CMK (cell line): ENCODE results near the gene NDOR1.

Experiments
- DNase-seq: peaks from one replicate; pipeline ENCODE4 v3.0.0-alpha.2; 2010; ENCODE audit warnings: low read depth

Gene NDOR1

DNA sequence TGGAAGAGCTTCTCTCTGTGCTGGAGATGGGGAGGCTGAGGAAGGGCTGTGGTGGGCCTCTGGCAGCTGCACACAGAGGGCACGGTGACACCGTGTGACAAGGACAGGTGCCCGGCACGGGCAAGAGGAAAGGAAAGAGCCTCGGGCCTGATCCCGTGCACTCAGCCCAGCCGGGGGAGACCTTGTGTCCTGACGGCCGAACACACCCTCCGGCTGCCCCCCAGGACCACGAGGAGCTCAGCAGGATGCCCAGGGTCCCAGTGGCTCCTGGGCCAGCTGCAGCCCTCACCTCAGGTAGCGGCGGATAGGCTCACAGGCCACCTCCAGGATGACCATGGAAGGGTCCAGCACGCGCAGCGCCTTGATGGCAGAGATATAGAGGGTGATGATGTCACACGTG, 22.7 kb upstream of the NDOR1 start:
- DNase-seq = no peak

DNA sequence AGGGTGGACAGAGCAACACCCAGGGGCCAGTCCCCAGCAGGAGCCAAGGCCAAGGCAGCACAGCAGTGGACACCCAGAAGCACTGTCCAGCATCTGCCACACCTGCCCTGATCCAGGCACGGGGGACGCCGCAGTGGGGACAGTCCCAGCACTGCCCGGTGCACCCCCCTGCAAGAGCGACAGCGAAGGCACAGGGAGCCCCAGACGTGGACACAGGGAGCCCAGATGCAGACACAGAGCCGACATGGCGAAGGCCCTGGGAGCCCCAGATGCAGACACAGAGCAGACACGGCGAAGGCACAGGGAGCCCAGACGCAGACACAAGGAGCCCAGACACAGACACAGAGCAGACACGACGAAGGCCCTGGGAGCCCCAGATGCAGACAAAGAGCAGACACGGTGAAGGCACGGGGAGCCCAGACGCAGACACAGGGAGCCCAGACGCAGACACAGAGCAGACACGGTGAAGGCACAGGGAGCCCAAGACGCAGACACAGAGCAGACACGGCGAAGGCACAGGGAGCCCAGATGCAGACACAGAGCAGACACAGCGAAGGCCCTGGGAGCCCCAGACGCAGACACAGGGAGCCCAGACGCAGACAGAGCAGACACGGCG, 21.4 kb upstream of the NDOR1 start:
- DNase-seq = no peak

DNA sequence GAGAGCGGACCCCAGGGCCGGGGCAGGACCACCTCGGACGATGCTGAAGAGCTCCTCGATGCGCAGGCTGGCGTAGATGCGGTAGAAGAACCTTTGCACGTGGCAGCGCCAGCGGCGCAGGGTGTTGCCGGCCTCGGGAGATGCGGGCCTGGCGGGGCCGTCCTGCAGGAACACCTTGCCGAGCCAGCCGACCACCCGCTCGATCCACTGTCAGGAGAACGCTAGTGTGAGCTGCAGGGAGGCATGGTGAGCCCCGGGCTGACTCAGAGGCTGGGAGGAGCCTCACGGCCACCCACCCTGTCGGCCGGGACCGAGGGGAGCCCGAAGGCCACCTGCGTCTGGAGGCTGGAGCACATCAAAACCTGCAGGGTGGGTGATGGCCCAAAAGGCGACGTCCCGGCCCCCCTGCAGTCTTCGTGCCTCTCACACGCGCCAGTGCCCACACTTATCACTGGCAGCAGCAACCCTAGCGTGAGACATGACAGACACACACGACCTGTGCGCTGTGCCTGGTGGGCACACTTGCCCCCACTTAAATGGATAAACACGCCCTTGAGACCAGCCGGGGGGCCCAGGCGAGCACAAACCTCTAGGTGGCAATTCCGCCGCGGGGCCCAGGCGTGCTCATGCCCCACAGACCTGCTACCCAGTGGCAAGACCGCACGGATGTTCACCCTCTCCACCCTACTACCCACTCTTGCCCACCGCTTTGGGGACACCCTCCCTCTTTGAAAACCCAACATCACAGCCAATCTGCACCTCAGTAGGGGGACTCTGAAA, 20.4 kb upstream of the NDOR1 start:
- no peak for DNase-seq

DNA sequence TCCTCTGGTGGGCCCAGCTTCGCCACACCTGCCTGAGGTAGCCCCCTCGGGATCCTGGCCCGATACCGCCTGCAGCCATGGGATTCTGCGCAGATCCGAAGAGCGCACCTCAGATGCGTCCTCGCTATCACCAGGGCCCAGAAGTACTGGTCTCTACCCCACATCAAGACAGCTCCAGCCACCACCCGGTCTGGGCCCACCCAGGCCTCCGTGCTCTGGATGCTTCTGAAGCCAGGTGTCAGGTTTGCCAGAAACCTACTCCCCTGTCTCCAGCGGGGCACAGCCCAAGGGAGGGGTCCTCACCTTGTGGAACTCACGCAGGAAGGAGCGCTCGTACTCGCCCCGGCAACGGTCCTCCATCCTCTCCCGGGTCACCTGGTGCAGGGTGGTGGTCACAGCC, 19.6 kb upstream of the NDOR1 start:
- DNase-seq = no peak

DNA sequence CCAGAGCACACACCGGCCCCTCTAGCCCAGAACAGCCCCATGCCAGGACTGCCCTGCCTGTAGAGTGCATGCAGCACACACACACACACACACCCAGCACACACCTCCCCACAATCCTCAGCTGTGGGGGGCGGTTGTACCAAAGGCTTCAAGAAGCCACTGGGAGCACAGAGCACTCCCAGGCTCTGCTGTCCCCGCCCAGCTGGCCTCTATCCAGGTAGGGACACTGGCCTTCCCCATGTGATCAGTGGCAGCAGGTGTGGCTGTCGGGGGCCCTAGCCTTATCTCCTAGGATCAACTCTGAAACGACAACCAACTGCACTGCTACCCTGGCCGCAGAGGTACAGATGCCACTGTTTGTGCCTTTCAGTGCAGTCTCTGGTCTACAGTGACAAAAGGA, 19.1 kb upstream of the NDOR1 start:
- no peak for DNase-seq

DNA sequence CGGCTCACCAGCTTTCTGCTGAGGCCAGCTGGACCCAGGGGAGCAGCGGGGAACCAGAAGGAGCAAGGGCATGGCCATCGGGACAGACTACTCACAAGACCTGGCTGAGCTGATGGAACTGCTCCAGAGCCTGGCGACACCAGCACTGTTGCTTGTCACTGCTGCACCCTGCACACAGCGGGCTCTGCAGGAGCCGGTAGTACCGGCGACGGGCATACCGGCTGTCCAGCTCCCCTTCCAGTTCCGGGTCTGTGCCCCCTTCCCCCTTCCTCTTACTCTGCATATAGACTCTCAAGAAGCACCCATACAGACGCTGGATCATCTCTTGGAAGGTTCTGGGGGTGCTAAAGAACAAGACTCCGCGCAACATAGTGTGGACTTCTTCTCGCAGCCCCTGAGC, 18.1 kb upstream of the NDOR1 start:
- DNase-seq = no peak

DNA sequence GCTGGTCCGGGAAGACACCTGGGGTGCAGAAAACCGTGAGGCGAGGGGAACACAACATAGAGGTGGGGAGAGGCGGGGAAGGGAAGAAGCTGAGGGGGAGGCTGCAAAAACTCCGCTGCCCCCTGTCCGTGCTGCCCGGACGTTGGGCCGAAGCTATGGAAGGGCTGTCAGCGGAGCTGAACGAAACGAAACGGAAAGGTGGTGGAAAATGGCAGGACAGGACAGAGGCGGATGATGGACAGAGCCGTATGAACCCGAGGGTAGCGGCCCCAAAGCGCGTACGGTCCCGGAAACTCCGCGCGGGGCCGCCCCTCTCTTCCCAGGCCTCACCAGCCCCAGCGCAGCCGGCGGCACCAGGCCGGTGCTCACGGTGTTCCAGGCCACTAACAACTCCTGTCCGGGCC, 17.4 kb upstream of the NDOR1 start:
- DNase-seq = no peak

DNA sequence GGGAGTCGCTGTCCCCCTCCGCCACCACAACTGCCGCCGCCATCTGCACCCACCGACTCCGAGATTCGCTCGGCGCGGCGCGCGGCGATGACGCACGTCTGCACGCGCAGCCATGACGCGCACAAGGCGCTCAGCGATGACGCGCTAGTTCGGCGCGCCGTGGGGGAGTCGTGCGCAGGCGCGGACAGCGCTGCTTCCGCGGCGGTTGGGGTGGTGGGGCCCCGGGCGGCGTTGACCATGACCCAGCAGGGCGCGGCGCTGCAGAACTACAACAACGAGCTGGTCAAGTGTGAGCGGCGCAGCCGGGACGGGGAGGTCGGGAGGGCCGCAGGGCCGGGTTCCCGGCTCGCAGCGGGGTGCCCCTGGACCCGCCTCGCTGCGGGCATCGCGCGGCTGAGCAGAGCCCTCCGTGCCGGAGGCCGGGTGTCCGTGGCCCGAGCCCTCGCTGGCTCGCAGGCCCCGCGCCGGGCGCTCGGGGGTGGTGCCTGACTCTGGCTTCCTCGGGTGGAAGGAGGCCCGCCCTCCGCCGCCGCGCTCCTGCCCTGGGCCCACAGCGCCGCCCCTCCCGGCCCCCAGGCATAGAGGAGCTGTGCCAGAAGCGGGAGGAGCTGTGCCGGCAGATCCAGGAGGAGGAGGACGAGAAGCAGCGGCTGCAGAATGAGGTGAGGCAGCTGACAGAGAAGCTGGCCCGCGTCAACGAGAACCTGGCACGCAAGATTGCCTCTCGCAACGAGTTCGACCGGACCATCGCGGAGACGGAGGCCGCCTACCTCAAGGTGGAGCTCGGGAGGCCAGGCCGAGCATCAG, 16.8 kb upstream of the NDOR1 start, which contains the start of the genes ANAPC2 and SSNA1:
Gene ANAPC2 (minus strand): TSS at position 71 of the 807 bp plus-strand sequence. CDS start 28 bp downstream, at position 43.
Gene SSNA1 (plus strand): TSS at position 187 of the 807 bp plus-strand sequence. CDS start 51 bp downstream, at position 238.
- DNase-seq = peak; percentile 94

DNA sequence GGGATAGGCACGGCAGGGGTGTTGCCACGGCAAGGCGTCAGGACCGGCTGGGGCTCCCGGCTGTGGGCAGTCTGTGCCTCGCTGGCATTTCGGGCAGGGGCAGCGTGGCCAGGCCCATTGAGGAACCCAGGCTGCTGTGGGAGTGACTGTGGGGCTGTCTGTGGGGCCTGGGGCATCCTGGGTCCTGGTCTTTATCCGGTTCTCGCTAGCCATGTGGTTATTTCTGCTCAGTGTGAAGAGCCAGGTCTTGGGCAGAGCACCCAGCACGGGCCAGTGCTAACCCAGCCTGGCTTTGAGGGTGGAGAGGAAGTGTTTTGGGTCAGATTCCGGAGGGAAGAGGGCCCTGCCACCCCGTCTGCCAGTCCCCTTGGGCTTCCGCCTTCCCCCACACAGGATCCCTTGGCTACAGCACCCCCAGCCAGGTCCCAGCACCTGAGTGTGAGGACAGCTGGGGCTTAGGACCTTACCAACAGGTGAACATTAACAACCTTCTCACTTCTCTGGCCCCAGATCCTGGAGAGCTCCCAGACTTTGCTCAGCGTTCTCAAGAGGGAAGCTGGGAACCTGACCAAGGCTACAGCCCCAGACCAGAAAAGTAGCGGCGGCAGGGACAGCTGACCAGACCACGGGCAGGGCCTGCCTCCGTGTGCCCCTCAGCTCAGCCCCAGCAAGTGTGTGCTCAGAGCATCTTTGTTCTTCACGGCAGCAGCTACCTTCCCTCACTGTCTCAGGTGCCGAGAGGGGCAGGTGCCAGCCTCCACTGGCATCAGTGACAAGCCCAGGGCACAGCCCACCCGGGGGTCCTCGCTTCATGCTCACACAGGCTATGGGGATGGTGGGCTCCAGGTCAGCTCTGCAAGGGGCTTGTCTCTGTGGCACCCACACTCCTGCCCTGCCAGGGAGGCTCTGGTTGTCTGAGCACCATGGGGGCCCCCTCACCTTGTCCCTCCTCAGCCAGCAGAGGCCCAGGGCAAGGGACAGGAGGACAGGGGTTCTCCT, 15.9 kb upstream of the NDOR1 start:
- no peak for DNase-seq

DNA sequence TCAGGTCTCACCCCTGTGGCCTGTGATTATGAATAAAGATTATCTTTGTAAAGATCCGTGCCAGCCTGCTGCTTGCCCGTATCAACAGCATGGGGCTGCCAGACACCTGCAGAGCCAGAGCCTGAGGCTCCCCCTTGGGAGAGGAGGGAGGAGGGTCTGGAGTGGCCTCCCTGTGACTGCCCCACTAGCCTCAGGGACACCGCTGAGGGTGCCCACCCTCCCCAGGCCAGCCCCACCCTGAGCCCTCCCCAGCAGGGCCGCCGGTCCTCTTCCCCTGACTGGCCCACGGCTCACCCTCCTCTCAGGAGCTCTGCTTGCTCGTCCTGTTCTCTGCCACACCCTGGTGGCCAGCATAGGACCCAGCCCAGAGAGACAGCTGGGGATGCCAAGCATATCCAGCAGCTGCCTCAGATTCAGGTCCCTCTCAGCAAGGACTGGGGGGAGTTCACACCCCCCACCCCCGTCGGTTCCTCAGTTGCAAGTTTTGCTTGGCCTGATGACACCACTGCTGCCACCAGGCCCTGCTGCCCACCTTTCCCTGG, 15.1 kb upstream of the NDOR1 start:
- no peak for DNase-seq

DNA sequence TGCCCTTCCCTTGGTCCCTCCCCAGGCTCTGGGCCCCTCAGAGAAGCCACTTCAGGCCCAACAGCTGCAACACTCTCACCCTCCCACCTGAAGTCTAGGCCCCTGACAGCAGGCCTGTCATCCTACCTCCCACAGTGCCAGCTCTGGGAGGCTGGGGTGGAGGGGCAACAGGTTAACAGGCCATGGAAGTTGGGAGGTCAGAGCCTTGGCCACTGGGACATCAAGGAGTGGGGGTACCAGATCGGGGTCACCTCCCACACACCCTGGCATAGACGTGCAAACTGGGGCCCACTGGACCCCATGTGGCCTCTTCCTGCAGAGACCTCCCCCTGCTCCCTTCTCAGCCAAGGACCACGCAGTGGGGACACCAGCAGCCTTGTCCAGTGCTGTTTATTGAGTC, 14.3 kb upstream of the NDOR1 start:
- DNase-seq = no peak

DNA sequence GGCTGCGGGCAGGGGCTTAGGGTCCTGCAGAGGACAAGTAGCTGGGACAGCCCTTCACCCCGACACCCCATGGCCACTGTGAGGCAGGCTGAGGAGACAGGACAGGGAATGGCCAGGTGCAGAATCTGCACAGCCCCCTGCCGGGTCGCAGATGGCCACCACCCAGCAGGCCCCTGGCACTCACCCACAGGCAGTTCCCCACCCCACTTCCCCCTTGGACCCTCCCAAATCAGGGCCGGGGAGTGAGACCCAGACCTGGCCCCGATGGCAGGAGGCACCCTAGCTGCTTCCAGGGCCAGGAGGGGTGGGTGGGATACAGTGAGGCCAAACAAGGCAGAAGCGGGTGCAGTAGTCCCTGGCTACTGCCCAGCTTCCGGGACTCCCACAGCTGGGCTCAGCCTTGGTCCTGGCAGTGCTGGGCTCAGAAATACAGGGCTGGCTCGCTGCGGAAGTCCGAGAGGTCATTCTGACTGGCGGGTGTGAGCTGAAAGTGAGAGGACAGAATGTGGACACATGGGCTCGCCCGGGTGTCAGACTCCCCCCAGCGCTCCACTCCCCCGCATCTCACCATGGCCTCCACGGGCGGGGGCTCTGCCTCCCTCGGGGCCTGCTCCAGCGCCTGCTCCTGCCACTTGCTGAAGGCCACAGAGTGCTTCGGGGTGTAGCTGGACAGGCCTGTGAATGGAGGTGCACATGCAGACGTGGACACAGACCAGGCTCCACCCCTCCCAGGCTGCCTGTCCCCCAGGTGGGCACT, 13.6 kb upstream of the NDOR1 start:
- DNase-seq = no peak

DNA sequence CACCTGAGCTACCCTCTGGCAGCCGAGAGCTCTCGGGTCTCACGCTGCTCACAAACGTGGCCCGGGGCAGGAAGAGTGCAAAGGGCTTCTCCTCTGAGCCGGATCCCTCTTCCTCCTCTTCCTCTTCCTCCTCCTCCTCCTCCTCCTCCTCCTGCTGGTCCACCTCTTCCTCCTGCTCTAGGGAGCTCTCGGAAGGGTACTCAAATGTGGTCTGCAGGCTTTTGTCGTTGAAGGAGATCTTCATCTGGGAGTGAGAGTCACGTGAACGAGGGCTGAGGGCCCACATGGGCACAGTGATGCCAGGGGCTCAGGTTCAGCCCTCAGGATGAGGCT, 13.1 kb upstream of the NDOR1 start:
- DNase-seq = no peak

DNA sequence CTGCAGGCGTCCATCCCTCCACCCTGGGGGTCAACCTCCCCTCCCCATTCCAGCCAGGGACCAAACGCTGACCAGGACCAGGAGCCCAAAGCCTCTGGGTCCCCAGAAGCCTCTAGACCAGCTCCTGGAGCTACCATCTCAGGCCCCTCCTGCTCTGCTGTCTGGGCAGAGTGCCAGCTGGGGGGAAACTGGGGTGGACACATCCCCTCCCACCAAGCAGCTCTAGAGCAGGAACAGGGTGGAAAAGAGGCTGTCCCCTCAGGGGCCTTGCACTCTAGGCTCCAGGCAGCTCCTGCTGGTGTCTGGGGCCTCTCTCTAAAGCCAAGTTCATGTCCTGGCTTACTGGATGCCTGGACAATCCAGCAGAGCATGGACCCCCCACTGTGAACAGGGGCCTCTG, 12.6 kb upstream of the NDOR1 start:
- DNase-seq = no peak

DNA sequence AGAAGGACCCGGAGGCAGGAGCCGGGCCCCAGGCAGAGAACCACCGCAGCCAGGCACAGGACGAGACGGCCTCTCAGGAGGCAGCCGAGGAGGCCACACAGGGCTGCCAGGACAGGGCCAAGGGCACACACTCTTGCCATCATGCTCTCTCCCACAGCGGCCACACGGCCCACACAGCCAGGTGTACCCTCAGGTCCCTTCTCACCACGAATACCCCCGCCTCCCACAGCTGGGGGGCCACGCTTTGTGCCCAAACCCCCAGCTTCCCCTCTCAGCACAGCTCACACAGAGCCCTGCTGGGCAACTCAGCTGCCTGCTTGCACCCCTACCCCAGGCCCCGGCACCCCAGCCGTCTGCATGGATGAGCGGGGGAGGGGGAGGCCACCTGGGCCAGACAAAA, 11.7 kb upstream of the NDOR1 start:
- DNase-seq = no peak

DNA sequence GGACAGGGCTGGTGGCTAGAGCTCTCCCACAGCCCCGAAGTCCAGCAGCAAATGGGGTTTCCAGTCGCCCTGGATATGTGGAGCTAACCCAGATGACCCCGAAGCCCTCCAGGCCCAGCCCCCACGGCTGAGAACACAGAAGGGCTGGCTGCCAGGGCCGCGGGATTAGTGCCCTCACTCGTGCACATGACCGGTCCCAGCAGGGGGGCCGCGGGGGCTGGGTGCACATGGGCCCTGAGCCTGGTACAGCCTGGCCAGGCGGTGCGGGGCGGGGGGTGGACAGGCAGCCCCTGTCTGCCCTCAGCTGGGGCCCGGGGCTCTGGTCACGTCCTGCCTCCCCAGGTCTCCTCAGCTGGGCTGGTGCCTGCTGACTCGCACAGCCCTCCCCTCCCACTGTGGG, 11.1 kb upstream of the NDOR1 start:
- DNase-seq = no peak

DNA sequence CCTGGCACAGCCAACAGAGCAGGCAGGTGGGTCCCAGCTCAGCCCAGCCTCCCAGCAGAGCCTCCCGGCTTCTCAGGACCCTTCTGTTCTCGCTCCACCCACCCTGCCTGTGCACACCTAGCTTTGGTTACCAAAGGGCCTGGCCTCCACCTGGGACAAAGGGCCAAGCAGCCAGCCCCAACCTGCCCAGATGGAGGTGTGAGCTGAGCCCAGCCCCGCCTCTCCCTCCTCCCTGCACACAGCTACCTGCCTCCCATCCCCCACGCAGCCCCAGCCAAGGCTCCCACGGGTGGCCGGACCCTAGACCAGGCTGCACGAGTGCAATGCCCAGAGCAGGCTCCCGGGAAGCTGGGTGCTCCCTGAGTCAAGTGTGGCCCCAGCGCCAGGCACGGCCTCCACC, 10.6 kb upstream of the NDOR1 start:
- DNase-seq = no peak

DNA sequence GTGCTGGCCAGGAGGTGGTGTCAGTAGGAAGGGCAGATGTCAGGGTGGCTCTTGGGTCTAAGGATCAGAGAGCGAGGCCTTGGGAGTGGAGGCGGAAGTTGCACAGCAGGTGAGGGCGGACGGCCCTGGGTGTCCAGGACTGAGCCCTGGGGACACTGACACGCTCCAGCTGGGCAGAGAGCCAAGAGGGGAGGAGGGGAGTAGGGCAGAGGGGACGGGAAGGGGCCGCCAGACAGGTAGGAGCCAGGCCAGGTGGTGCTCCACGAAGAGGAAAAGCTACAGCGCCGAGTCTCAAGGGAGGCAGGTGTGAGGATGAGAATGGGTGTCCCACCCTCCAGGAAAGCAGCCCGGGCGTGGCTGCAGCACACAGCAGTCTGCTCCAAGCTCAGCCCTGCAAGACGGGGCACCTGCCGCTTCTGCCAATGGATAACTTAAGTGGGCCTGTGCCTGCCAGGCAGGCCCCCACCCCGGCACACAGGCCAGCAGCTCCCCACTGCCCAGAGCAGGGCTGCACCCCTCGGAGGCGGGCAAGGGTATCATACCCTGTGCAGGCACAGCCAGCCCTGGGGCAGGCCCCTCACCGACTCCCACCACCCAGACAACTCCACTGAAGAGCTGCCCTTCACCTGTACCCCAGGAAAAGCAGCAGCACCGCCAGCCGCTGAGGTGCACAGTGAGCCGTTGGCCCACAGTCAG, 9.8 kb upstream of the NDOR1 start:
- DNase-seq = no peak

DNA sequence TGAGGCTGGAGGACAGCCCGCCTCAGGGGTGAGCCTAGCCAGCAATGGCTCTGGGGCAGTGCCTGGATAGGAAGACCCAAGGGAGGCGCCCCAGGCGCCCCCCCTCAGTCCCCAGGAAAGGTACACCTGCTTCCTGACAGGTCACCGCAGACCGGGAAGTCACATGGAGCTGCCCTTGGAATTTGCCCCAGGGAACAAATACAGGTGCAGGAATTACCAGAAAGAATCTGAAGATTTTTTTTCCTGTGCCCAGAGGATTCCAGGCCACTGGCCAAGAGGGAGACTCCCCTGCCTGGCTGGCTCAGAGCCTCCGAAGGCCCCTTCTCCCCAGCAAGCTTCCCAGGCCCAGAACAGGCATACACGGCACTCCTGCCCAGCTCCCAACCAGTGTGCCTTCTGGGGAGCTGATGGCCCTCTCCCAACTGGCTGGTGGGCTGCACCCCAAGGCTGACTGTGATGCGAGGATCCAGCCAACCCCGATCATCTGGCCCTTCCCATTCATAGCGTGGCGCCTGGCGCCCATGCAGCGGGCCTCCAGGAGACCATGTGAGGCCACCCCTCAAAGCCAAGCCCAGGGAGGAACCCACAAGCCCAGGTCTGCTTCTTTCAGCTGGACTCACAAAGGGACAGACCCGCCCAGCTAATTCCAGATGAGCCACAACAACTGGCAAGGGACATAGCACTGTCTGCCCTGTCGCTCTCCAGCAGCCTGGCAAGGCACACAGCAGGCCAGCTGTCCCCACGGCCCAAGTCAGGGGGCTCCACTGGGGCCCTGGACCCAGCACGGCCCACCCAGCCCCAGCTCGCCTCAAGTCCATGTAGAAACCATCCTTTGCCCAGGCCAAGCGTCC, 7.2 kb upstream of the NDOR1 start:
- DNase-seq = no peak
